Right lobe of liver (tissue), 4 donors: ENCODE measurements around the gene KRT13.

Experiments
- CTCF ChIP-seq, 4 donors: fragments of 200-600 bp in 3 of 4; fragments of 450-650 bp in 1 of 4; IDR thresholded peaks; one replicate each; pipeline versions ENCODE4 v1.5.1 to v1.8.0; 2016 to 2022; ENCODE audit warnings: antibody characterized with exemption in 4 of 4, mild to moderate bottlenecking in 2 of 4
- POLR2A ChIP-seq: fragments of 450-650 bp; IDR thresholded peaks from one replicate; pipeline ENCODE4 v1.6.1; 2017; ENCODE audit warnings: antibody characterized with exemption, mild to moderate bottlenecking
- donor health status: DM: no; HTN: no; CAD: no.
- donor health status: DM: no; HTN: no; CAD: no.
- donor health status: DM: no; HTN: yes; CAD: no.

DNA sequence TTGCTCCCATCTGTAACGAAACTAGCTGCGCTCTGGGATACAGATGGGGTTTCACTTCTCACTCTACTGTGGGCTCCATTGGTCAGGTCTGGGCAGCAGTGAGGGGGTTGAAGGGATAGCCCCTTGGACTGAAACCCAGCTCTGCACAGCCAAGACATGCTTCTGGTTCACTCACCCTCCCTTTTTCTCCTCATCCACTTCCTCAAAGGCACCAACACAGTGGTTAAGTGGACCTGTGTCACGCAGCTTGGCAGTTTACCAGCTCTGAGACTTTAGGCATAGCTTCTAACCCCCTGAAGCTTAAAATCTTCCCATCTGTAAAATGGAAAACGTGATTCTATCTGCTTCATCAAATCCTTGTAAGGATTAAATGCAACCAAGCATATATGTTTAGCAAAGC lies 53.1 kb downstream of the KRT13 start:
- no peak for TF ChIP-seq CTCF (IDR thresholded peaks at IDR 0.05)
- TF ChIP-seq POLR2A = no peak
